ENCODE data around the gene NCBP2. TPM values are rescaled to one million over a fixed set of nuclear protein-coding genes. Genes with fewer than 3 reads are reported as not detected.

NCBP2 gene
- total RNA-seq = 10 to 100 TPM; 15.7 to 51.7 (median 34.6) TPM

- Histone ChIP-seq H3K4me1 (peaks cover 17 to 34% (median 22%) of the 10 kb centered on the region in 4 donors), H3K36me3 (peaks cover 5 to 27% (median 20%) of the 10 kb centered on the region in 4 donors), H3K27ac (peak within 1 kb of the TSS; percentile 91 to 97 (median 93)), H3K4me3 (peak within 1 kb of the TSS; percentile 67 to 99 (median 80)), H3K27me3 (no peaks in the 10 kb centered on the region), H3K9me3 (no peaks in the 10 kb centered on the region)
- DNase-seq (peak; percentile 97 to 99), ATAC-seq (ENCODE audit: low FRiP score in 2 of 2) (peak; percentile 98)
- TF ChIP-seq EP300 (IDR thresholded peaks at IDR 0.05) = peak in 1 of 4 donors; percentile 86
- TF ChIP-seq, protein P1, sequence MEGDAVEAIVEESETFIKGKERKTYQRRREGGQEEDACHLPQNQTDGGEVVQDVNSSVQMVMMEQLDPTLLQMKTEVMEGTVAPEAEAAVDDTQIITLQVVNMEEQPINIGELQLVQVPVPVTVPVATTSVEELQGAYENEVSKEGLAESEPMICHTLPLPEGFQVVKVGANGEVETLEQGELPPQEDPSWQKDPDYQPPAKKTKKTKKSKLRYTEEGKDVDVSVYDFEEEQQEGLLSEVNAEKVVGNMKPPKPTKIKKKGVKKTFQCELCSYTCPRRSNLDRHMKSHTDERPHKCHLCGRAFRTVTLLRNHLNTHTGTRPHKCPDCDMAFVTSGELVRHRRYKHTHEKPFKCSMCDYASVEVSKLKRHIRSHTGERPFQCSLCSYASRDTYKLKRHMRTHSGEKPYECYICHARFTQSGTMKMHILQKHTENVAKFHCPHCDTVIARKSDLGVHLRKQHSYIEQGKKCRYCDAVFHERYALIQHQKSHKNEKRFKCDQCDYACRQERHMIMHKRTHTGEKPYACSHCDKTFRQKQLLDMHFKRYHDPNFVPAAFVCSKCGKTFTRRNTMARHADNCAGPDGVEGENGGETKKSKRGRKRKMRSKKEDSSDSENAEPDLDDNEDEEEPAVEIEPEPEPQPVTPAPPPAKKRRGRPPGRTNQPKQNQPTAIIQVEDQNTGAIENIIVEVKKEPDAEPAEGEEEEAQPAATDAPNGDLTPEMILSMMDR (IDR thresholded peaks at IDR 0.05) = peak; percentile 54 to 89 (median 84)
- peak; percentile 98 to 99 for TF ChIP-seq POLR2AphosphoS5 (IDR thresholded peaks at IDR 0.05)
- TF ChIP-seq POLR2A (IDR thresholded peaks at IDR 0.05) = peak in 3 of 4 donors; percentile 81 to 89 (median 83)
- 0 to 1% methylated on average over 13 to 32 of the region's 77 CpGs for WGBS, 2 donors
These were observed at the start of gene NCBP2 for GRCh38 chr3:196942226-196942914. NCBP2 (minus strand) TSS chr3:196942528; CDS start chr3:196942503, 25 bp downstream.

GRCh38 chr3:196991581-196992460, 49.5 kb upstream of the NCBP2 start:
- H3K9me3 ChIP-seq = no peaks in the 10 kb centered on the region
- no peaks in the 10 kb centered on the region for H3K27me3 ChIP-seq
- DNase-seq = peak in 1 of 2 donors; percentile 65
- H3K36me3 ChIP-seq = no peaks in the 10 kb centered on the region
- 83 to 91% methylated on average over 19 to 28 of the region's 28 CpGs for WGBS, 2 donors
- no peak for ATAC-seq (ENCODE audit: low FRiP score in 2 of 2)
- no peaks in the 10 kb centered on the region for H3K4me1 ChIP-seq
- TF ChIP-seq EP300 (IDR thresholded peaks at IDR 0.05) (no peak), POLR2A (IDR thresholded peaks at IDR 0.05) (no peak), POLR2AphosphoS5 (IDR thresholded peaks at IDR 0.05) (no peak)
- TF ChIP-seq, protein P1 (IDR thresholded peaks at IDR 0.05) = no peak
- H3K4me3 ChIP-seq = no peak overlapping the region
- no peak overlapping the region for H3K27ac ChIP-seq

DNA sequence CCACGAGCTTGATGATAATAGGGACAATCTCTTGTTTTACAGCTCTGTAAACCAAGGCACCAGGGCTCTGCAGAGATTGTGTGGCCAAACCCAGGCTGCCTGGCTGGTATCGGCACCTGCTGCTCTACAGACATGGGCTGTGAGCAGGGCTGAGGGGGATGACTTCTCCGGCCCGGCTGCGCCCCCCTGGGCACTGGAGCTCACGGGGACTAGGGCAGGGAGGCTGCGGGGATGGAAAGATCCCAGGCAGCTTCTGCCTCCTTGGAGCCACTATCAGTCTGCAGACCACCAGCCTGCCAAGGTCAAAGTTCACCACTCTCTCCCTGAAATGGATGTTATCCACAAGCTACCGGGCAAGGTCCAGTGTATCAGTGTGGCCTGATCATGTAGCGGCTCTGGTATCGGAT, 48.3 kb upstream of the NCBP2 start:
- 94 to 97% methylated on average over 5 to 10 of the region's 10 CpGs for WGBS, 2 donors
- Histone ChIP-seq H3K9me3 (no peaks in the 10 kb centered on the region), H3K4me1 (no peaks in the 10 kb centered on the region), H3K4me3 (no peak overlapping the region), H3K27me3 (no peaks in the 10 kb centered on the region), H3K27ac (no peak overlapping the region), H3K36me3 (no peaks in the 10 kb centered on the region)
- no peak for DNase-seq
- no peak for TF ChIP-seq EP300 (IDR thresholded peaks at IDR 0.05)
- no peak for TF ChIP-seq POLR2AphosphoS5 (IDR thresholded peaks at IDR 0.05)
- TF ChIP-seq, protein P1 (IDR thresholded peaks at IDR 0.05) = no peak
- no peak for TF ChIP-seq POLR2A (IDR thresholded peaks at IDR 0.05)
- no peak for ATAC-seq (ENCODE audit: low FRiP score in 2 of 2)

DNA sequence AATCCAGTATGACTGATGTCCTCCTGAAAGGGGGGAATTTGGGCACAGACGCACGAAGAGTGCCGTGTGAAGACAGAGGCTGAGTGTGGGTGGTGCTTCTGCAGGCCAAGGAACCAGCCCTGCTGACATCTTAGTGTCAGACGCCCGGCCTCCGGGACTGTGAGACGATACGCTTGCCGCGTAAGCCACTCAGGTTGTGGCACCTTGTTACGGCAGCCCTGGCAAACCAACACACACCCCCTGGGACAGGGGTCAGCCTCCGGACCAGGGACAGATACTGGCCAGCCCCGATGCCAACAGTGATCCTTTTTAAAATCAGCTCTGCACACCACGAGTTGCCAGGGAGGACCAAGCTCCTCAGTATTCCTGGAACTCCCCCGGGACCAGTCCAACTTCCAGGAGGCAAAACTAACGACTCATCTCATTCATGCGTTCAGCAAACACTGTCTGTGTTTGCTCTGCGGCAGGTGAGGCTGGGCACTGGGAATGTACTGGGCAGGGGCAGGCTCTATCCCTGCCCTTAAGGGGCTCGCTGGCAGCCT, 47.5 kb upstream of the NCBP2 start:
- DNase-seq (no peak), ATAC-seq (ENCODE audit: low FRiP score in 2 of 2) (peak in 1 of 2 donors; percentile 81)
- H3K9me3 ChIP-seq = no peaks in the 10 kb centered on the region
- 85 to 91% methylated on average over 13 to 19 of the region's 19 CpGs for WGBS, 2 donors
- H3K27me3 ChIP-seq = no peaks in the 10 kb centered on the region
- TF ChIP-seq POLR2AphosphoS5 (IDR thresholded peaks at IDR 0.05) (no peak), EP300 (IDR thresholded peaks at IDR 0.05) (no peak), POLR2A (IDR thresholded peaks at IDR 0.05) (no peak)
- TF ChIP-seq, protein P1 (IDR thresholded peaks at IDR 0.05) = no peak
- H3K36me3 ChIP-seq = no peaks in the 10 kb centered on the region
- H3K27ac ChIP-seq = no peak overlapping the region
- no peak overlapping the region for H3K4me3 ChIP-seq
- no peaks in the 10 kb centered on the region for H3K4me1 ChIP-seq

Measured in upper lobe of left lung (tissue), 6 donors.